ENCODE measurements around the gene MICAL3. TPM values are rescaled to one million over a fixed set of nuclear protein-coding genes. Genes with fewer than 3 reads are reported as not detected.
A peak's percentile ranks its signal among the peaks of the same experiment; 100 is the strongest.

Gene MICAL3
- total and polyA plus RNA-seq, 9 of the 15 experiments (the other 6 are each of a cell fraction or from before 2014, with no cell fraction given), result 0.53 to 32.1 (median 12.3) TPM

- DNase-seq (ENCODE audit: extremely low read depth in 1 of 4, low spot score in 3 of 4) (no peak), FAIRE-seq (no peak), ATAC-seq (peak; percentile 8)
- Histone ChIP-seq H3K79me2 (ENCODE audit: control insufficient read depth, insufficient read depth, low read length) (peaks cover 56% of the 10 kb centered on the region), H3K9ac (ENCODE audit: insufficient read depth in 1 of 2, low read depth in 2 of 2, low read length in 2 of 2) (peak overlapping the region in 1 of 2 experiments; percentile 18; a peak in 2 of 4 replicates), H3K27me3 (ENCODE audit: control insufficient read depth in 2 of 2, insufficient read depth in 2 of 2, low read length in 2 of 2) (no peaks in the 10 kb centered on the region), H3K4me1 (replicated peaks in 1 of 2; ENCODE audit: control insufficient read depth in 2 of 2, insufficient read depth in 2 of 2, low read length in 2 of 2) (peaks cover 34 to 37% of the 10 kb centered on the region in 2 experiments), H3K27ac (ENCODE audit: extremely low read depth, low read depth, low read length) (peak overlapping the region; percentile 44), H3K4me3 (peak overlapping the region; percentile 11; the same call in 1 of the 2 replicates), H3K9me3 (replicated peaks; ENCODE audit: control insufficient read depth, insufficient read depth, low read depth, low read length) (no peaks in the 10 kb centered on the region), H3K36me3 (ENCODE audit: control insufficient read depth, insufficient read depth, low read length) (no peaks in the 10 kb centered on the region), H3K4me2 (ENCODE audit: insufficient read depth, low read length) (peak overlapping the region; percentile 81), H2AFZ (ENCODE audit: low read depth, low read length) (no peak overlapping the region), H3K9me1 (ENCODE audit: control insufficient read depth, insufficient read depth, low read length) (no peaks in the 10 kb centered on the region), H4K20me1 (replicated peaks; ENCODE audit: control insufficient read depth, insufficient read depth, low read length) (peaks cover 11% of the 10 kb centered on the region)
- TF ChIP-seq SMARCC2 (IDR thresholded peaks at IDR 0.05; ENCODE audit: low read depth) (no peak), POLR3G (IDR thresholded peaks at IDR 0.05; ENCODE audit: extremely low read depth, insufficient read length, insufficient replicate concordance) (no peak), CEBPG (CRISPR knock-in tag; IDR thresholded peaks at IDR 0.05) (no peak), CEBPG (tag; conservative IDR thresholded peaks at IDR 0.05 in 1 of 2, IDR thresholded peaks at IDR 0.05 in 1 of 2) (no peak), E4F1 (CRISPR knock-in tag; IDR thresholded peaks at IDR 0.05; ENCODE audit: borderline replicate concordance) (no peak), FOXK1 (CRISPR knock-in tag; IDR thresholded peaks at IDR 0.05; ENCODE audit: borderline replicate concordance) (0 out of 2 replicates have a peak, but pooled peaks have one; percentile 45), E2F8 (IDR thresholded peaks at IDR 0.05; ENCODE audit: low read depth, partially characterized antibody) (no peak), EHMT2 (IDR thresholded peaks at IDR 0.05) (0 out of 2 replicates have a peak, but pooled peaks have one; percentile 12), CEBPB (tag; IDR thresholded peaks at IDR 0.05) (peak; percentile 24; the same call in 1 of the 2 replicates), NFATC3 (IDR thresholded peaks at IDR 0.05) (0 out of 2 replicates have a peak, but pooled peaks have one; percentile 17), LARP7 (IDR thresholded peaks at IDR 0.05) (no peak), DNMT1 (IDR thresholded peaks at IDR 0.05) (no peak), IFI16 (CRISPR knock-in tag; IDR thresholded peaks at IDR 0.05) (no peak), ZFX (CRISPR knock-in tag; IDR thresholded peaks at IDR 0.05) (peak; percentile 21; the same call in 1 of the 2 replicates), HDAC8 (tag; IDR thresholded peaks at IDR 0.05) (no peak)
- no TSS peak for BruUV-seq (replicated peaks)
- in situ Hi-C loops (cut with MboI) (no loop called here), intact Hi-C loops (cut with micrococcal nuclease) (loop anchor here (2.0 kb wide), 2 partner anchors 59 to 97 kb away; partner anchors contain the start of gene PEX26)
- CTCF ChIA-PET (ENCODE audit: low intra/inter-chr PET ratio), result no interaction called here
- WGBS (ENCODE audit: insufficient coverage, low coverage, missing lambda C conversion rate), result 17% methylated on average over 7 of the region's 7 CpGs
- POLR2A ChIA-PET, result interaction anchor here (0.7 to 1.3 kb wide), 8 partner anchors 8 to 49 kb away, joined by 3 to 11 read pairs (median 3); no protein-coding TSS in a partner anchor
Measured at GRCh38 chr22:17980015-17980590, 44.3 kb downstream of the MICAL3 start.

All from K562 (cell line).